Loucy (cell line): Measurements from ENCODE around the gene SLC38A9.
A peak's percentile ranks its signal among the peaks of the same experiment; 100 is the strongest.

Experiments
- H2AFZ ChIP-seq: fragments of 200-600 bp; sonication (generic); 2 replicates; pipeline ENCODE4 v1.6.0; 2016; ENCODE audit warnings: antibody characterized with exemption, mild to moderate bottlenecking, low read length, moderate library complexity
- H3F3A ChIP-seq: fragments of 200-600 bp; 2 replicates; pipeline ENCODE4 v1.6.0; 2016; ENCODE audit warnings: antibody characterized with exemption, low read depth, mild to moderate bottlenecking
- H3K27me3 ChIP-seq: fragments of 200-600 bp; sonication (generic); 2 replicates; pipeline ENCODE4 v1.6.1; 2014; ENCODE audit warnings: low read length, mild to moderate bottlenecking; ENCODE audit not compliant: insufficient read depth, poor library complexity, severe bottlenecking
- H3K36me3 ChIP-seq: fragments of 200-600 bp; sonication (generic); 2 replicates; pipeline ENCODE4 v1.6.1; 2016; ENCODE audit warnings: low read length; ENCODE audit not compliant: insufficient read depth
- H3K4me1 ChIP-seq: fragments of 200-600 bp; sonication (generic); 2 replicates; pipeline ENCODE4 v1.5.1; 2014; ENCODE audit warnings: low read length, mild to moderate bottlenecking; ENCODE audit not compliant: insufficient read depth, poor library complexity, severe bottlenecking
- H3K4me2 ChIP-seq: fragments of 200-600 bp; sonication (generic); 2 replicates; pipeline ENCODE4 v1.6.0; 2014; ENCODE audit warnings: antibody characterized with exemption, low read length, low read depth, mild to moderate bottlenecking; ENCODE audit not compliant: poor library complexity, severe bottlenecking
- H3K4me3 ChIP-seq: fragments of 200-600 bp; sonication (generic); 2 replicates; pipeline ENCODE4 v1.5.1; 2014; ENCODE audit warnings: low read length, mild to moderate bottlenecking, mixed read lengths; ENCODE audit not compliant: poor library complexity, severe bottlenecking
- H3K79me2 ChIP-seq: fragments of 200-600 bp; sonication (generic); 2 replicates; pipeline ENCODE4 v1.6.1; 2014; ENCODE audit warnings: low read length; ENCODE audit not compliant: insufficient read depth
- H3K9ac ChIP-seq: fragments of 200-600 bp; sonication (generic); 2 replicates; pipeline ENCODE4 v1.6.0; 2014; ENCODE audit warnings: mild to moderate bottlenecking, low read depth, low read length, moderate library complexity; ENCODE audit not compliant: poor library complexity, severe bottlenecking
- H3K9me2 ChIP-seq: fragments of 200-600 bp; sonication (generic); replicated peaks from 2 replicates; pipeline ENCODE4 v1.6.1; 2016; ENCODE audit warnings: low read depth, low read length, mixed read lengths
- H3K9me3 ChIP-seq: fragments of 200-600 bp; sonication (generic); 2 replicates; pipeline ENCODE4 v1.6.1; 2014; ENCODE audit warnings: mild to moderate bottlenecking, antibody characterized with exemption, low read length, low read depth; ENCODE audit not compliant: insufficient read depth
- H4K20me1 ChIP-seq: fragments of 200-600 bp; sonication (generic); 2 replicates; pipeline ENCODE4 v1.6.0; 2014; ENCODE audit warnings: antibody characterized with exemption, low read length, mild to moderate bottlenecking; ENCODE audit not compliant: insufficient read depth, poor library complexity, severe bottlenecking
- CTCF ChIP-seq: fragments of 200-600 bp; sonication (generic); conservative IDR thresholded peaks from 2 replicates; pipeline ENCODE4 v1.5.1; 2014; ENCODE audit warnings: mild to moderate bottlenecking, antibody characterized with exemption, low read length
- EZH2phosphoT487 ChIP-seq: fragments of 200-600 bp; IDR thresholded peaks from 2 replicates; pipeline ENCODE4 v1.6.1; 2018; ENCODE audit warnings: antibody characterized with exemption, mild to moderate bottlenecking, moderate library complexity, borderline replicate concordance

Gene SLC38A9

GRCh38 chr5:55713871-55714270 lies 1.7 kb upstream of the SLC38A9 start:
- Histone ChIP-seq H3K4me1 (peaks cover 12% of the 10 kb centered on the region), H3K9ac (no peak overlapping the region), H3K4me2 (no peak overlapping the region), H3F3A (no peaks in the 10 kb centered on the region), H3K9me2 (no peaks in the 10 kb centered on the region), H3K79me2 (peaks cover 12% of the 10 kb centered on the region), H3K4me3 (no peak overlapping the region), H3K9me3 (no peaks in the 10 kb centered on the region), H3K27me3 (no peaks in the 10 kb centered on the region), H2AFZ (no peak overlapping the region), H4K20me1 (no peaks in the 10 kb centered on the region), H3K36me3 (no peaks in the 10 kb centered on the region)
- no peak for TF ChIP-seq EZH2phosphoT487
- TF ChIP-seq CTCF = no peak

GRCh38 chr5:55711507-55712022 lies 559 bp downstream of the SLC38A9 start:
- H3K9me3 ChIP-seq = no peaks in the 10 kb centered on the region
- no peaks in the 10 kb centered on the region for H4K20me1 ChIP-seq
- peaks cover 20% of the 10 kb centered on the region for H3K4me1 ChIP-seq
- TF ChIP-seq CTCF (no peak), EZH2phosphoT487 (no peak)
- H2AFZ ChIP-seq = peak overlapping the region; percentile 84
- no peaks in the 10 kb centered on the region for H3K36me3 ChIP-seq
- peak overlapping the region; percentile 84 for H3K4me2 ChIP-seq
- H3K27me3 ChIP-seq = no peaks in the 10 kb centered on the region
- peak overlapping the region; percentile 75 for H3K4me3 ChIP-seq
- peaks cover 12% of the 10 kb centered on the region for H3K79me2 ChIP-seq
- H3F3A ChIP-seq = no peaks in the 10 kb centered on the region
- peak overlapping the region; percentile 72 for H3K9ac ChIP-seq
- no peaks in the 10 kb centered on the region for H3K9me2 ChIP-seq

GRCh38 chr5:55708732-55709131 lies 3.4 kb downstream of the SLC38A9 start:
- H3K9ac ChIP-seq = no peak overlapping the region
- no peak for TF ChIP-seq EZH2phosphoT487
- no peak for TF ChIP-seq CTCF
- no peaks in the 10 kb centered on the region for H3F3A ChIP-seq
- H3K9me2 ChIP-seq = no peaks in the 10 kb centered on the region
- H3K9me3 ChIP-seq = no peaks in the 10 kb centered on the region
- H4K20me1 ChIP-seq = no peaks in the 10 kb centered on the region
- no peaks in the 10 kb centered on the region for H3K36me3 ChIP-seq
- H3K27me3 ChIP-seq = no peaks in the 10 kb centered on the region
- peaks cover 12% of the 10 kb centered on the region for H3K79me2 ChIP-seq
- H3K4me3 ChIP-seq = no peak overlapping the region
- peaks cover 25% of the 10 kb centered on the region for H3K4me1 ChIP-seq
- H2AFZ ChIP-seq = no peak overlapping the region
- peak overlapping the region; percentile 23 for H3K4me2 ChIP-seq
